Fibroblast of the aortic adventitia (primary cell): ENCODE data around the gene TBC1D25. TPM values are rescaled to one million over a fixed set of nuclear protein-coding genes. Genes with fewer than 3 reads are reported as not detected.
"Not testable (repeated sequence)": the region's sequence is repeated elsewhere in the genome, so short reads cannot be mapped to it uniquely, and the experiment has no call there.

Experiments used
- DNase-seq: peaks from one replicate; pipeline ENCODE4 v3.0.0-alpha.2; 2010; ENCODE audit warnings: low read depth
- H3K4me3 ChIP-seq: 2 replicates; pipeline ENCODE4 v1.5.1; 2011; ENCODE audit warnings: low read depth, mild to moderate bottlenecking, control low read depth, low read length, moderate library complexity
- CTCF ChIP-seq: IDR thresholded peaks from 2 replicates; pipeline ENCODE4 v1.5.1; 2011; ENCODE audit warnings: mild to moderate bottlenecking, low read length, control low read depth, inconsistent platforms; ENCODE audit not compliant: insufficient read depth
- total RNA-seq: library from RNA; depleted of rRNA; stranded (reverse); fragments of >200 nt; gene quantifications from 2 replicates; pipeline ENCODE4 v1.2.3, GENCODE V29; 2012; ENCODE audit warnings: low replicate concordance

Gene TBC1D25
- total RNA-seq, 1 donor, result 8.0 TPM

DNA sequence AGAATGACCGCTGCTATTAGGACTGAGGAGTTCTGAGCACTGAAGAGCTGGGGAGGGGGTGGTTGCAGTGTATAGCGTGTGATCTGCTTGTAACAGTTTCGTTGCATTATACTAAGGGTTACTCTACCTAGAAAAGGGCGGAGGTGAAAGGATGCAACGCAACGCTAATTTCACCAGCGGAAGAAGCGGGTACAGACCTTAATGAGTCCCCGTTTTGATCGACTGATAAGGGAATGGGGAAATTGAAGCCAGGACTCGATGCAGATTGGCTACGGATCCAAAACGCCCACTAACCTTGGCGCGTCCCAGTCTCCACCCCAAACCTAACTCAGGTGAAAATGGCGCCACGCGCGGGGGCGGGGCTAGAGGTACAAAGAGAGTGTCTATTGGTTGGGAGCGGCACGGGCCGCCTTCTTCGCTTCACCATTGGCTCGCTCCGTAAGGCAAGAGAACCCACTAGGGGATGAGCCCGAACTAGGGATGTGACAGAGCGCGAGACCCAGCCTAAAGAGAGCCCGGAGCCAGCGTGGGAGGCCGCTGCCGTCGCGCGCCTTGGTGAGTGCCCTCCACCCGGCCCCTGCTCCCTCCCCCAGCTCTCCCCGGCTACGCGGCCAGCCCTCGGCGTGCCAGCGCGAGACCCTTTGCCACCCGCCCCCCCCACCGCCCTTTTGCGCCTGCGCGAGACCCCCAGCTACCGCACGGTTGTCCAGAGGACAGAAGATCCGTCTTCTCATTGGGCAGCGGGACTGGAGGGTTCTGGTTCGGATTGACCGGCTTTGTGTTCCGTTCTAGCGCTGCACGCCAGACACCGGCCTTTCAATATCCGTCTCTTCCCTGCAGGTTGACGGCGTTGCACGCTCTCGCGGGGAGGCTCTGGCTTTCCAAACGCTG, 17.9 kb upstream of the TBC1D25 start, which contains the start of gene EBP:
TSS of gene EBP (plus strand) at position 456 of the 891 bp plus-strand sequence. CDS start 1,964 bp downstream, outside the sequence.
- H3K4me3 ChIP-seq, result peak within 1 kb of the TSS; percentile 71
- no peak for TF ChIP-seq CTCF
- DNase-seq, result peak; percentile 76

DNA sequence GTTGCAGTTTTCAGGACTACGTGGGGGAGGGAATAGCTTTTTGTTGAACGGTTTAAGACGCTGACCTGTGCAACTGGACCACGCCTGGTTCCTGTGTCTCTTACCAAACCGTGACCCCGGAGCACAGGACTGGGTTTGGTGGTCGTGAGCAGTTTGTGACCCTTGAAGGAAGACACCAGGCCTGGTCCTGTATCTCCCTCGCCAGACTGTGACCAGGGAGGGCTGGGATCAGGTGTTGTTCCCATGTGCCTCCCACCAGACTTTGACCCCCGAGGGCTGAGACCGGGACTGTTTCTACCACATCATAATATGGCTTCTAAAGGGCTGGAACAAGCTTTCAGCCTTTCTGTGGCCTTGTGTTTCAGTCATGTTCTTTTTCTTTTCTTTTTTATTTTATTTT, 17.2 kb upstream of the TBC1D25 start:
- DNase-seq, result no peak
- H3K4me3 ChIP-seq, result peak overlapping the region; percentile 71
- no peak for TF ChIP-seq CTCF

GRCh38 chrX:48523682-48524081, 15.8 kb upstream of the TBC1D25 start:
- DNase-seq, result no peak
- H3K4me3 ChIP-seq, result no peak overlapping the region
- no peak for TF ChIP-seq CTCF

GRCh38 chrX:48525853-48526252, 13.7 kb upstream of the TBC1D25 start:
- peak; percentile 33 for DNase-seq

GRCh38 chrX:48530736-48531135, 8.8 kb upstream of the TBC1D25 start:
- no peak overlapping the region for H3K4me3 ChIP-seq
- TF ChIP-seq CTCF, result no peak
- DNase-seq, result peak; percentile 50

More at GRCh38 chrX:48525853-48526252, 13.7 kb upstream of the TBC1D25 start:
- not testable (repeated sequence) for H3K4me3 ChIP-seq

- TF ChIP-seq CTCF, result no peak
- no peak overlapping the region for H3K4me3 ChIP-seq
- DNase-seq, result peak; percentile 86
Measured at GRCh38 chrX:48531358-48531959, 8.1 kb upstream of the TBC1D25 start.

DNA sequence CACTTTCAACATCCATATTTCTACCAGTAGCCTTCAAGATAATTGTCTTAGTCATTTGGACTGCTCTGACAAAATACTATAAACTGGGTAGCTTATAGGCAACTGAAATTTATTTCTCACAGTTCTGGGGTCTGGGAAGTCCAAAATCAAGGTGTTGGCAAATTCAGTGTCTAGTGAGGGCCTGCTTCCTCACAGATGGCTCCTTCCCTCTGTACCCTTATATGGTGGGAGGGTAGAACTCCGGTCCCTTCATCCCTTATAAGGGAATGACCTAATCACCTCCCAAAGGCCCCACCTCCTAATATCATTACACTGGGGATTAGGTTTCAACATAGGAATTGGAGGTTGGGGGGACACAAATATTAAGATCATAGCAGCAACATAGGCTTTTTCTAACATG, 7.4 kb upstream of the TBC1D25 start:
- DNase-seq, result no peak
- H3K4me3 ChIP-seq, result no peak overlapping the region
- no peak for TF ChIP-seq CTCF
